Measurements from ENCODE around the gene WAPL. TPM values are rescaled to one million over a fixed set of nuclear protein-coding genes. Genes with fewer than 3 reads are reported as not detected.
"Not testable (repeated sequence)": the region's sequence is repeated elsewhere in the genome, so short reads cannot be mapped to it uniquely, and the experiment has no call there.

Gene WAPL
- total RNA-seq, 2 donors from 2014 or later = 32.8 to 33.6 TPM

DNA sequence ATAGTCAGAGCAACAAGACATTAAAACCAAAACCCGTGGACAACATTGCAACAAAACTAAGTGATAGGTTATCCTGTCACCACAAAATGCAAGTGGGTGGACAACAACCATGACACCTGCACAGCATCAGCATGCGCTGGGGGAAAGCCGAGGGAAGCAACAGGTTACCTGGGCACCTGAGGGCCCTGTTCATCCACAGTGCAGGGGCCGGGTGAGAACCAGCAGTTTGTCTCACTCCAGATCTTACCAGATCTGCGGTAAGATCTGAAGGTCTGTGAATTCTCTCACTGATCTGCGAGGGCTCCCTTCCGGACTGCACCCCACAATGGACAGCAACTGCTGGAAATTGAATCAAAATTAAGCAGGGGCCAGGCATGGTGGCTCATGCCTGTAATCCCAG is 124.5 kb downstream of the WAPL start:
- ATAC-seq = no peak
- DNase-seq = no peak
- intact Hi-C loops (cut with DNase I, micrococcal nuclease) = no loop called here

DNA sequence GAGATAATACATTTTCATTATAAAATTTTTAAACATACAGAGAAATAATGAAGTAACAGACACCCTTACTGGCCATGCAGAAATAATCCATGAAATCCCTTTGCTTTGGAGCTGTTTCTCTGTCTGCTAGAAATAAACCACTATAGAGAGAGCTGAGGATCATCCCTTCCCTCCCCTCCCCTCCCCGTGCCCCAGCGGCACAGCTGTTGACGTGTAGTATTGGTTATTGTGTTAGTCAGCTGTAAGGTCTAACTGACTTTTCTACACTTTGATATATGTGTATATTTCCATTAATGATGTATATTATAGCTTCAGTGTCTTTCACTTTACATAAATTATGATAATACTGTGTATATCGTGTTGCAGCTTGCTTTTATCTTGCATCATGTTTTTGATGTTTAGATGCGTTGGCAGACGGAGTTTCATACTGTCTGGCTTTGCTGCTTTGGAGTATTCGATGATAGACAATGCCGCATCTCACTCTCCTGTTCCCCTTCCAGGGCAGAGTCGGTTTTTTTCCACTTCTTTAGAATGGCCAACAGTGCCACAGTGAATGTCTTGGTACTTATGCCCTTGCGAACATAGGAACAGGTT is 127.6 kb downstream of the WAPL start:
- intact Hi-C loops (cut with DNase I, micrococcal nuclease) = no loop called here

DNA sequence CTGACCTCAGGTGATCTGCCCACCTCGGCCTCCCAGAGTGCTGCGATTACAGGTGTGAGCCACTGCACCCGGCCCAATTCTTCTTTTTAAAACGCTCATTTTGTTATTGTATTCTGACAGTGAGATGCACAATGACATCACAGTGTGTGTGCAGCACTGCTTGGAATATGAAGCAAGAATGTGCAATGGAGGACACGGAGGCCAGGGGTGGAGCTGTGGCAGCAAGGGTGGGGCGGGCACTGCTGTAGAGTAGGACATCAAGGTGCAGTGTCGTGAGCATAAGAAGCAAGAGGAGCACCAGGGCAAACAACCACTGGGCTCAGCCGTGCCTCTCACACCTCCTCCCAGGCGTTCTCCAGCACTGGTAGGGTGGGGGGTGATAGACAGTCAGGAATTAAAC is 128.2 kb downstream of the WAPL start:
- ATAC-seq (peak; percentile 57), DNase-seq (no peak)
- intact Hi-C loops (cut with DNase I, micrococcal nuclease) = no loop called here

More for the DNA sequence above, 127.6 kb downstream of the WAPL start:
- ATAC-seq = no peak
- no peak for DNase-seq

DNA sequence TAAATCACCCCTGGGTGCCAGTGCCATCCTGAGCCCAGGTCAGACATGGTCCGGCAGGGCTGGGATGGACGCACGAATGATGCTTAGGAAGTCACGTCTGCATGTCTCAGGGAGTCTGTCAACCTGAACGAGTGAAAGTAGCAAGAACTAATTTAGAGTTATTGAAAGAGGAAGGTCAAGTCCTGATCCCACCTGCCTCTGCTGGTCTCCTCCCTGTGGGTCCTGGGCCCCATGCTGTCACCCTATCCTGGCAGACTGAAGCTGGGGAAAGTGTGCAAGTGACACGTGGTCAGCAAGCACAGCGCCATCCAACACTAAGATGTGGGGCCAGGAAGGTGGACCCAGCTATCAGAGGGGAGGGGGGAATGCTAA is 128.9 kb downstream of the WAPL start:
- intact Hi-C loops (cut with DNase I, micrococcal nuclease) = no loop called here
- ATAC-seq (no peak), DNase-seq (no peak)

DNA sequence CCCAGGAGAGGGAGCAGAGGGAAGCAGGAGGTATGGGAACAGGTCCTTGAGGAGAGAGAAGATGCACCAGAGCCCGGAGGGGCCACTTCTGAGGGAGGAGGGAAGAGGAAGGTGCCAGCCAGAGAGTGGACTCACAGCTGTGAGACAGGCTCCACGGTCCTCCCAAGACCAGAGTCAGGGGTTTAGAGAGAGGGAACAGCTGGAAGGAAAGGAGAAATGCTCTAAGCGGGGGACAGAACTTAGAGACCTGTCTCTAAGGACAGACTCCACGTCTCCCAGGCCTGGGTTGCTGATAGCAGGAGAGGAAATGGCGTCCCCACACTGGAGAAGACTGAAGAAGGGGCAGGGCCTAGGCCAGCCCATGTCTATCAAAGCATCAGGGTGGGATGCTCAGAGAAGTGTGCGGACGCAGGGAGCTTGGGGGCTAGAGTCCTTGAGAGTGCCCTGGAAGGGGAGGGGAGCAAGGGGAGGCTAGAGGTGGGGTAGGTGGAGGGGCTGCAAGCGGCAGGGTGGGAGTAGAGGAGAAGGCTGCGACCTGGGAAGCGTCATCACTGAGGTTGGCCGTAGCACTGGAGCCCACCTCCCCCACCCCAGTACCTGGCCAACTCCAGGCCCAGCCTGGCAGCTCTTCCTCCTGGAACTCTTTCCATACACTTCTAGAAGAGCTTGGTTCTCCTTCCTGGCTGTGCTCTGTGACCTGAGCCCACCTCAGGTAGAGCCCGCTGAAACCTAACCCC is 129.4 kb downstream of the WAPL start:
- DNase-seq = no peak
- intact Hi-C loops (cut with DNase I, micrococcal nuclease) = no loop called here
- ATAC-seq = no peak

DNA sequence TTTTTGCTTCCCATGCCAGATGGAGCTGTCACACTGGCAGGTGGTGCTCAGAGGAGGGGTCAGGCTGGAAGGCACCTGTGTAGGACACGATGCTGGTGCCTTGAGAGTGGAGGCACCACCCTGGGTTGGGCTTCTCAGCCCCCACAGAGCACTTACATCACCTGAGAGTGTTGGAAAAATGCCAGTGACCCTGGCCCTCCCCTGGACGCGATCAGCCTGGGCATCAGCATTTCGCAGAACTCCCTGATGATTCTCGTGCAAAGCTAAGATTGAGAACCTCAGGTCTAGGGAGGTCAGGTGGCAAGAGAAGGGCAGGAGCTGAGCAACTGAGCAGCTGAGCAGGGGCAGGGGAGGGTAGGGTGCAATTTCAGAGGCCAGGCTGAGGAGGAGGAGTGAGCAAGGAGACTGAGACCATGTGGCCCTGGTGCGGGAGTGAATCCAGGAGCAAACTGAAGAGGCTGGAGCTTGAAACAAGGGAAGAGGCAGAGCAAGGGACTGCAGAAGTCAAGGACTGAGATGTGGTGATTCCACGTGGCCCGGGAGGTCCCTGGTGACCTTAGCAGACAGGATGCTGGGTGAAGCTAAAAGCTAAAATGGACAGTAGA is 130.3 kb downstream of the WAPL start:
- ATAC-seq (no peak), DNase-seq (no peak)
- intact Hi-C loops (cut with DNase I, micrococcal nuclease) = no loop called here

DNA sequence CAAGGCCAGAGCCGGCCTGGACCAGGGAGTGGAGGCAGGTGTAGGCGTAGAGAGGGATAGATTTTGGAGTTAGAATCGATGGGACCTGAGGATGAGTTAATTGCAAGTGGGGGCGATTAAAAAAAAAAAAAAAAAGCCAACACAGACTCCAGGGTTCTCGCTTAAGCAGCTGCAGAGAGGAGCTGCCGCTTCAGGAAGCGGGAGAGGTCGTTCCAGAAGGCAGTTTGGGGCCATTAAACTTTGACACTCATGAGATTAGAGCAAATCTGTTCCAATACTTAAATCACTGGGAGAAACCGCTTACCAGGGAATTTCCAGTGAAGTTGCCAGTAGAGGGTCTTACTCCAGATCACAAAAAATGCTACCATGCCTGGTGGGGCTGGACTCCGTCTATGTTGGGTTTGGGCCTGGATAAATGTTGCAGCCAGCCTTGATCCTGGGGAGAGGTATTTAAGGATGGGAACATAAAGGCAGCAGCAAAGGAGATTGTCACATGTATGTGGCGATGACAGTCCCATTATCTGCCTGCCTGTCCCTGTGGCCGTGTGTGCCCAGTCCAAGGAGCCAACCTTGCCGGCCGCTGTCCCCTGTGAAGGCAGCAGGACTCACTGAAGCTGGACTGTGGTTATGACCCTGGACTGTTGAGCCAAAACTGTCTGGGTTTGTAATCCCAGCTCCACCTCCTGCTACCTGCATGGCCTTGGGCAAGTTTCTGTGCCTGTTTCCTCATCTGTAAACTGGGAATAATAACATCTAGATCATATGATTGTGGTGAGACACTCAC is 131.1 kb downstream of the WAPL start:
- DNase-seq = no peak
- ATAC-seq = peak; percentile 17
- intact Hi-C loops (cut with DNase I, micrococcal nuclease) = no loop called here

DNA sequence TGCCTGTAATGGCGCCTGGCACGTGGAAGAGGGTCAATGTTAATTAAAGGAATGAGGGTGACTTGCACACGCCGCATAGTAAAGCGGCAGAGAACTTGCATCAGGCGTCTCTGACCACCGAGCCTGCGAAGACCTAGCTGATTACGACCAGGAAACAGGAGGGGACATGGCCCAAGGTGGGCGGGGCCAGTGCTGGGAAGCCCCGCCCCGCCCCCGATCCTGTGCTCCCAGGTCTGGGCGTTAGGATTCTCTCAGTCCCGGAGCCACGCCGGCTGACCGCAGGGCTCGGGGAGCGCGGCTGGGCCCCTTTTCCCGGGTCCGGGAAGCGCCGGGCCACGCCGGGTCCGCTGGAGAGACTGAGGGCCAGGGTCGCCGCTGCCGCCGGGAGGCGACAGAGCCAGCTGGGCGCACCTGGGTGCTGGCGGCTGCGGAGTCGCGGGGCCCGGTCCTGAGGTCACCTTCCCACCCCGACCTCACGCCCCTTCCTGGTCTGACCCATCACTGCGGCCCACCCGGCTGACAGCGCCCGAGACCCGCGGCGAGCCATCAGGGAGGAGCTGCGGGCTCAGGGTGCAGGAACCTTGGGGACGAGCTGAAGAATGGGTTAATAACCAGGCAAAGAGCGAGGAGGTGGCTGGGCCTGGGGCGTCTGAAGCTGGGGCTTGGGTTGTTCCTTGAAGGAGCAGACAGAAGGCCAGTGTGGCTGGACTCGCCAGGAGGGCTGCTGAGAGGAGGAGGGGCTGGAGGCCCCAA is 132.0 kb downstream of the WAPL start:
- DNase-seq (peak; percentile 55 to 77), ATAC-seq (peak; percentile 92)
- intact Hi-C loops (cut with DNase I, micrococcal nuclease) = no loop called here

DNA sequence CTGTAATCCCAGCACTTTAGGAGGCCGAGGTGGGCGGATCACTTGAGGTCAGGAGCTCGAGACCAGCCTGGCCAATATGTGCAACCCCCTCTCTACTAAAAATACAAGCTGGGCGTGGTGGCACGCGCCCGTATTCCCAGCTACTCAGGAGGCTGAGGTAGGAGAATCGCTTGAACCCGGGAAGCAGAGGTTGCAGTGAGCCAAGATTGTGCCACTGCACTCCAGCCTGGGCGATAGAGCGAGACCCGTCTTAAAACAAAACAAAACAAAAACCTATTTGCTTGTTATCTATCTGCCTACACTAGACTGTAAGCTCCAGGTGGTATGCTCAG is 132.5 kb downstream of the WAPL start:
- DNase-seq; intact Hi-C loops (cut with DNase I, micrococcal nuclease); ATAC-seq: not testable (repeated sequence)

DNA sequence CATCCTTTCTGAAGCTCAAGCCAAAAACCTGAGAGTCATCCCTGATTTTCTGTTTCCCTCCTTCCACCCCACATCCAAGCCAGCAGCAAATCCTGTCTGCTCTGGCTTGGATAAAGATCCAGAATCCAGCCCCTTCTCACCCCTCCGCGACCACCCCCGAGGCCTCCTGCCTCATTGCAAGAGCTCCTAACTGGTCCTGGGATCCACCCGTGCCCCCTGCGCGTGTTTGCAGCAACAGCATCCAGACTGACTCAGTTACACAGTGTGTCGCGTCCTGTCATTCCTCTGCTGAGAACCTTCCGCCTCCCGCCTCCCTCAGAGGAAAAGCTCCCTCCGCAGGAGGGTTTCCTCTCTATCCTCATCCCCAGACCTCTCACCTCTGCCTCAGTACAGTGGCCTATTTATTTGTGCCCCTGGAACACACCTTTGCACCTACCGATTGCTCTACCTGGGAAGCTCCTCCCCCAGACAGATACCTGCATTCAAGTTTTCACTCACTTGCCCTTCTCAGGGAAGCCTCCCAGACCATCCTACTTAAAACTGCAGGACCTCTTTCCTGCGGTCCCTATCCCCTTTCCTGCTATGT is 133.4 kb downstream of the WAPL start:
- intact Hi-C loops (cut with DNase I, micrococcal nuclease) = no loop called here
- ATAC-seq = no peak
- DNase-seq = no peak

DNA sequence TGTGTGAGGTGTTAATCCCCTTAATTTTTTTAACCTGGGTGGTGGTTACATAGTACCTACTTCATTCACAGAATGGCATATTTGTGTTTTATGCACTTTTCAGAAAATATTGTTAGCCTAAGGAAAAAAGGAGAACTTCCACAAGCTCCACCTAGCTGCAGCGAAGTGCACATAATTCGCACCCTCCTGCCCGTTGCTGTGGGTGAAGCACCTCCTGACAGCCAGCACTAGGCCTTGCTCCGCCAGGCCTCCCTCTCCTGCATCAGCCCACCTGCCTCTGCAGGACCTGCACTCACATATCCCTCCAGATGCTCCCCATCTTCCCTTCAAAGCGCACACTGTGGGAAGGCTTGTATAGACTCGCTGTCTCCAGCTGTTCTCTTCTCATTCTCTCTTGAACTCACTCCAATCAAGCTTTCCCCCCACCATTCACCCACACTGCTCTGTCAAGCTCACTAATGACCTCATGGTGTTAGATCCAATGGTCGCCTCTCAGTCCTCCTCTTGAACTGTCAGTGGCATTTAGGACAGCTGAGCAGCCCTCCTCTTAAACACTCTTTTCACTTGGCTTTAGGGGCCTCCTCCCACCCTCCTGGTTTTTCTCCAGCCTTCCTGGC is 134.3 kb downstream of the WAPL start:
- intact Hi-C loops (cut with DNase I, micrococcal nuclease) = no loop called here
- ATAC-seq (no peak), DNase-seq (no peak)

DNA sequence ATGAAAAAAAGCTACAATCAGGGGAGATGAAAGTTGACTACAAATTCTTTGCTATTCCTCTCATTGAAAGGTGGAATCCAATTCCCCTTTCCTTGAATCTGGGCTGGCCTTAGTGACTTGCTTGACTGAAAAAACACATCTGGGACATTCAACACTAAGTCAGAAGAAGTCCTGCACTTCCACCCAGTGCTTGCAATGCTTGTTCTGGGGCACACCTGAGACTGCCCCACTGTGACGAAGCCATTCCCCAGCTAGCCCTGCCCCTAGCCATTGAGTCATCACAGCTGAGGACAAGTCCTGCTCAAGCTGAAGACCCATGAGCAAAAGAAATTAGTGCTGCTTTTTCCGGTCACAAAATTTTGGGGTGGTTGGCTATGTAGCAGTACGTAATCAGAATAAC is 135.8 kb downstream of the WAPL start:
- DNase-seq (no peak), ATAC-seq (no peak)
- intact Hi-C loops (cut with DNase I, micrococcal nuclease) = no loop called here

Other genes with a start within 250 kb of the WAPL start
- 1 to 10 TPM in 1 of 2 donors, under 1 TPM in 1; 0.31 to 1.0 TPM for gene GRID1, start 155.0 kb downstream of the WAPL start, total RNA-seq
- gene OPN4, start 132.8 kb upstream of the WAPL start, total RNA-seq = under 1 TPM; 0.15 to 0.20 TPM
- gene LDB3, start 146.7 kb upstream of the WAPL start, total RNA-seq = 1 to 10 TPM in 1 of 2 donors, under 1 TPM in 1; 0.31 to 4.3 TPM
- gene BMPR1A, start 234.8 kb upstream of the WAPL start, total RNA-seq = 10 to 100 TPM; 38.9 to 50.9 TPM